ES-I3 (cell line): ENCODE data around the gene LYPD6B.
"Not testable (repeated sequence)": the region's sequence is repeated elsewhere in the genome, so short reads cannot be mapped to it uniquely, and the experiment has no call there.

Source experiments
- H3K36me3 ChIP-seq: 2 replicates; pipeline ENCODE4 v1.6.1; 2013; ENCODE audit warnings: mild to moderate bottlenecking, low read length, control low read depth, moderate library complexity; ENCODE audit not compliant: insufficient read depth
- H3K4me1 ChIP-seq: 2 replicates; pipeline ENCODE4 v1.6.1; 2013; ENCODE audit warnings: mild to moderate bottlenecking, control low read depth, low read length; ENCODE audit not compliant: insufficient read depth
- H3K9ac ChIP-seq: 2 replicates; pipeline ENCODE4 v1.6.1; 2013; ENCODE audit warnings: low read depth, mild to moderate bottlenecking, low read length, moderate library complexity
- H3K9me3 ChIP-seq: 2 replicates; pipeline ENCODE4 v1.6.1; 2013; ENCODE audit warnings: mild to moderate bottlenecking, low read length, moderate library complexity; ENCODE audit not compliant: control insufficient read depth, insufficient read depth

The LYPD6B gene

GRCh38 chr2:149251436-149251835 lies 212.9 kb downstream of the LYPD6B start:
- H3K9ac ChIP-seq, H3K36me3 ChIP-seq, H3K4me1 ChIP-seq, H3K9me3 ChIP-seq: not testable (repeated sequence)

GRCh38 chr2:149256877-149257276 lies 218.4 kb downstream of the LYPD6B start:
- H3K9me3 ChIP-seq, H3K4me1 ChIP-seq, H3K36me3 ChIP-seq: not testable (repeated sequence)

GRCh38 chr2:149258531-149258930 lies 220.0 kb downstream of the LYPD6B start:
- peaks cover 4% of the 10 kb centered on the region; the same call in 1 of the 2 replicates for H3K4me1 ChIP-seq
- no peaks in the 10 kb centered on the region for H3K9me3 ChIP-seq
- no peaks in the 10 kb centered on the region for H3K36me3 ChIP-seq
- H3K9ac ChIP-seq: no peak overlapping the region

More at GRCh38 chr2:149256877-149257276, 218.4 kb downstream of the LYPD6B start:
- H3K9ac ChIP-seq: not testable (repeated sequence)

- Histone ChIP-seq H3K9ac (no peak overlapping the region), H3K9me3 (no peaks in the 10 kb centered on the region), H3K4me1 (peaks cover 4% of the 10 kb centered on the region; the same call in 1 of the 2 replicates), H3K36me3 (no peaks in the 10 kb centered on the region)
Measured at GRCh38 chr2:149259136-149259535, 220.6 kb downstream of the LYPD6B start.

GRCh38 chr2:149261692-149262091 lies 223.2 kb downstream of the LYPD6B start:
- Histone ChIP-seq H3K9me3 (no peaks in the 10 kb centered on the region), H3K9ac (no peak overlapping the region), H3K4me1 (peaks cover 4% of the 10 kb centered on the region; the same call in 1 of the 2 replicates), H3K36me3 (no peaks in the 10 kb centered on the region)
